GM06990 (cell line): ENCODE data around the gene PACRG.

ENCODE experiments used
- DNase-seq: peaks from one replicate; pipeline ENCODE4 v3.0.0-alpha.2; 2011; ENCODE audit not compliant: insufficient read length; ENCODE audit errors: extremely low read depth
- H3K27me3 ChIP-seq: replicated peaks from 2 replicates; pipeline ENCODE4 v1.6.0; 2011; ENCODE audit warnings: low read length; ENCODE audit not compliant: control insufficient read depth, insufficient read depth
- H3K36me3 ChIP-seq: 2 replicates; pipeline ENCODE4 v1.5.1; 2011; ENCODE audit warnings: low read length; ENCODE audit not compliant: control insufficient read depth, insufficient read depth
- H3K4me3 ChIP-seq: replicated peaks from 2 replicates; pipeline ENCODE4 v1.5.1; 2011; ENCODE audit warnings: low read depth, mild to moderate bottlenecking, control low read depth, low read length
- CTCF ChIP-seq: IDR thresholded peaks from 2 replicates; pipeline ENCODE4 v1.5.1; 2011; ENCODE audit warnings: low read length, control low read depth, mild to moderate bottlenecking, inconsistent platforms; ENCODE audit not compliant: insufficient read depth, poor library complexity, severe bottlenecking

Gene PACRG

GRCh38 chr6:162683135-162683534 lies 44.6 kb upstream of the PACRG start:
- H3K36me3 ChIP-seq, result no peaks in the 10 kb centered on the region
- no peak overlapping the region for H3K4me3 ChIP-seq
- no peak for DNase-seq
- H3K27me3 ChIP-seq, result no peaks in the 10 kb centered on the region
- no peak for TF ChIP-seq CTCF

- Histone ChIP-seq H3K4me3 (no peak overlapping the region), H3K27me3 (no peaks in the 10 kb centered on the region), H3K36me3 (no peaks in the 10 kb centered on the region)
- no peak for TF ChIP-seq CTCF
- DNase-seq, result no peak
These were observed 43.7 kb upstream of the PACRG start for GRCh38 chr6:162684052-162684451.

- no peak for DNase-seq
- Histone ChIP-seq H3K36me3 (no peaks in the 10 kb centered on the region), H3K4me3 (no peak overlapping the region), H3K27me3 (no peaks in the 10 kb centered on the region)
- TF ChIP-seq CTCF, result no peak
These were observed 42.8 kb upstream of the PACRG start for GRCh38 chr6:162684961-162685360.

GRCh38 chr6:162685586-162685985 lies 42.2 kb upstream of the PACRG start:
- H3K27me3 ChIP-seq, result no peaks in the 10 kb centered on the region

GRCh38 chr6:162688751-162689345 lies 38.9 kb upstream of the PACRG start:
- H3K36me3 ChIP-seq, result no peaks in the 10 kb centered on the region
- no peak overlapping the region for H3K4me3 ChIP-seq
- no peaks in the 10 kb centered on the region for H3K27me3 ChIP-seq
- DNase-seq, result no peak
- TF ChIP-seq CTCF, result no peak

More at GRCh38 chr6:162685586-162685985, 42.2 kb upstream of the PACRG start:
- DNase-seq, result no peak
- Histone ChIP-seq H3K4me3 (no peak overlapping the region), H3K36me3 (no peaks in the 10 kb centered on the region)
- no peak for TF ChIP-seq CTCF

GRCh38 chr6:162690158-162690557 lies 37.6 kb upstream of the PACRG start:
- no peak overlapping the region for H3K4me3 ChIP-seq
- DNase-seq, result no peak
- TF ChIP-seq CTCF, result no peak
- H3K36me3 ChIP-seq, result no peaks in the 10 kb centered on the region
- H3K27me3 ChIP-seq, result no peaks in the 10 kb centered on the region
